Measurements from ENCODE around the gene ERGIC1. TPM values are rescaled to one million over a fixed set of nuclear protein-coding genes. Genes with fewer than 3 reads are reported as not detected.
A peak's percentile ranks its signal among the peaks of the same experiment; 100 is the strongest.
"Not testable (repeated sequence)": the region's sequence is repeated elsewhere in the genome, so short reads cannot be mapped to it uniquely, and the experiment has no call there.

ERGIC1 gene
- total RNA-seq, 4 donors from 2014 or later = 50.9 to 83.0 (median 65.5) TPM

GRCh38 chr5:172859966-172860365 is 25.9 kb downstream of the ERGIC1 start:
- no peak for DNase-seq
- Histone ChIP-seq H3K4me1 (peaks cover 52 to 84% (median 67%) of the 10 kb centered on the region in 3 donors), H3K36me3 (no peaks in the 10 kb centered on the region), H3K9me3 (no peaks in the 10 kb centered on the region), H3K4me3 (peak overlapping the region in 2 of 4 donors; percentile 16 to 44), H3K27me3 (no peaks in the 10 kb centered on the region), H3K27ac (peak overlapping the region; percentile 82 to 94 (median 92))
- intact Hi-C loops (cut with DNase I) = loop anchor here (10.0 kb wide), 1 partner anchor 85 kb away; the partner anchor contains the start of gene DUSP1
- 50 to 56% methylated on average over 3 to 4 of the region's 4 CpGs for WGBS, 2 donors
- TF ChIP-seq, protein P1, sequence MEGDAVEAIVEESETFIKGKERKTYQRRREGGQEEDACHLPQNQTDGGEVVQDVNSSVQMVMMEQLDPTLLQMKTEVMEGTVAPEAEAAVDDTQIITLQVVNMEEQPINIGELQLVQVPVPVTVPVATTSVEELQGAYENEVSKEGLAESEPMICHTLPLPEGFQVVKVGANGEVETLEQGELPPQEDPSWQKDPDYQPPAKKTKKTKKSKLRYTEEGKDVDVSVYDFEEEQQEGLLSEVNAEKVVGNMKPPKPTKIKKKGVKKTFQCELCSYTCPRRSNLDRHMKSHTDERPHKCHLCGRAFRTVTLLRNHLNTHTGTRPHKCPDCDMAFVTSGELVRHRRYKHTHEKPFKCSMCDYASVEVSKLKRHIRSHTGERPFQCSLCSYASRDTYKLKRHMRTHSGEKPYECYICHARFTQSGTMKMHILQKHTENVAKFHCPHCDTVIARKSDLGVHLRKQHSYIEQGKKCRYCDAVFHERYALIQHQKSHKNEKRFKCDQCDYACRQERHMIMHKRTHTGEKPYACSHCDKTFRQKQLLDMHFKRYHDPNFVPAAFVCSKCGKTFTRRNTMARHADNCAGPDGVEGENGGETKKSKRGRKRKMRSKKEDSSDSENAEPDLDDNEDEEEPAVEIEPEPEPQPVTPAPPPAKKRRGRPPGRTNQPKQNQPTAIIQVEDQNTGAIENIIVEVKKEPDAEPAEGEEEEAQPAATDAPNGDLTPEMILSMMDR (IDR thresholded peaks at IDR 0.05) = no peak
- no peak for TF ChIP-seq POLR2A (IDR thresholded peaks at IDR 0.05)

- TF ChIP-seq POLR2A (IDR thresholded peaks at IDR 0.05) = peak in 2 of 4 donors; percentile 6 to 16
- TF ChIP-seq, protein P1 (IDR thresholded peaks at IDR 0.05) = peak in 1 of 6 experiments; percentile 6
- H3K4me3 ChIP-seq = peak overlapping the region in 2 of 4 donors; percentile 16 to 48
- H3K36me3 ChIP-seq = no peaks in the 10 kb centered on the region
- 30 to 42% methylated on average over 10 to 13 of the region's 24 CpGs for WGBS, 2 donors
- peak overlapping the region; percentile 82 to 94 (median 92) for H3K27ac ChIP-seq
- H3K9me3 ChIP-seq = no peaks in the 10 kb centered on the region
- no peak for DNase-seq
- peaks cover 44 to 83% (median 59%) of the 10 kb centered on the region in 3 donors for H3K4me1 ChIP-seq
- no peaks in the 10 kb centered on the region for H3K27me3 ChIP-seq
- intact Hi-C loops (cut with DNase I) = loop anchor here (10.0 kb wide), 1 partner anchor 86 kb away; the partner anchor contains the start of gene DUSP1
Measured at GRCh38 chr5:172860520-172861443, 26.7 kb downstream of the ERGIC1 start.

DNA sequence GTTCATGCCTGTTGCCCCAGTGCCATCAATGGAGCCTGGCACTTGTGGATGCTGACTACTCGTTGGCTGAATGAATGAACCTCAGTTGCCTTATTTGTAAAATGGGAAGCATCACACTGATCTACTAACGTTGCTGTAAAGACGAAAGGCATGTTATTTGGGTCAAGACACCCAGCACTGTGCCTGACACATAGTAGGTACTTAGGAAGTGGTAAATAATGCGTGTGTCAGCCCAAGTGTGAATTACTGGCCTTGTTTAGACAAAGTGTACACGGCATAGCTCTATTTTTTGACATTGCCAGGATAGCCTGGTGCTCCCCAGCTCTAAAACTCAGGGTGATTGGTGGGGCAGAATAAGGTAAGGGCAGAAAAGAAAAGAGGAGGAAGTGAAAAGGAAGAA is 27.4 kb downstream of the ERGIC1 start:
- Histone ChIP-seq H3K9me3 (no peaks in the 10 kb centered on the region), H3K27me3 (no peaks in the 10 kb centered on the region), H3K36me3 (no peaks in the 10 kb centered on the region), H3K4me1 (peaks cover 43 to 83% (median 53%) of the 10 kb centered on the region in 3 donors), H3K4me3 (peak overlapping the region in 2 of 4 donors; percentile 16 to 48), H3K27ac (peak overlapping the region; percentile 82 to 94 (median 92))
- WGBS, 2 donors = 60 to 64% methylated on average over 5 of the region's 5 CpGs
- DNase-seq = no peak
- TF ChIP-seq, protein P1 (IDR thresholded peaks at IDR 0.05) = no peak
- TF ChIP-seq POLR2A (IDR thresholded peaks at IDR 0.05) = no peak
- intact Hi-C loops (cut with DNase I) = loop anchor here (10.0 kb wide), 1 partner anchor 87 kb away; the partner anchor contains the start of gene DUSP1

DNA sequence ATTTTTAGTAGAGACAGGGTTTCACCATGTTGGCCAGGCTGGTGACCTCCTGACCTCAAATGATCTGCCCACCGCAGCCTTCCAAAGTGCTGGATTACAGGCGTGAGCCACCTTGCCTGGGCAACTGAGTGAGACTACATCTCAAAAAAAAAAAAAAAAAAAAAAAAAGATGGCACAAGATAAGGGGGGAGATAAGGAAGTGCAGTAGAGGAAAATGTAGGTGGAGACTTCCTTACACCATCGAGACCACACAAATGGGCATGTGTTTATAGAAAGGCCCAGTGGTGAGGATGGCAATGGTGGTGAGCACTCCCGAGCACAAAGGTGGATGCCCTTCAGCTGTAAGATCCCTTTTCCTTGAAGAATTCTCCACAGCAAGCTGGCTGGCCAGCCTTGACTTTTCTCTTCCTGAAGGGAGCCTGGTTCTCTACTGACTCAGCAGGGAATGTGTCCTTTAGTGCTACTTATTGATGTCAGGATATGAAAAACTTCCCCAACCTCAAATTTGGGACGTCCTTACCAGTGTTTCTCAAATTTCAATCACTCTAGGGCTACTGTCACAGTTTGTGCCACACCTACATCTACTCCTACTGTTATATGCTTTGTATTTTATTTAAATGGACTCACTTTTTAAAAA is 28.2 kb downstream of the ERGIC1 start:
- Histone ChIP-seq H3K36me3 (no peaks in the 10 kb centered on the region), H3K4me1 (peaks cover 43 to 83% (median 56%) of the 10 kb centered on the region in 3 donors), H3K27me3 (no peaks in the 10 kb centered on the region), H3K9me3 (no peaks in the 10 kb centered on the region), H3K27ac (peak overlapping the region; percentile 39 to 92 (median 76)), H3K4me3 (no peak overlapping the region)
- no peak for TF ChIP-seq POLR2A (IDR thresholded peaks at IDR 0.05)
- TF ChIP-seq, protein P1 (IDR thresholded peaks at IDR 0.05) = no peak
- no peak for DNase-seq
- WGBS, 2 donors = 58 to 61% methylated on average over 4 of the region's 5 CpGs
- intact Hi-C loops (cut with DNase I) = loop anchor here (10.0 kb wide), 1 partner anchor 87 kb away; the partner anchor contains the start of gene DUSP1

DNA sequence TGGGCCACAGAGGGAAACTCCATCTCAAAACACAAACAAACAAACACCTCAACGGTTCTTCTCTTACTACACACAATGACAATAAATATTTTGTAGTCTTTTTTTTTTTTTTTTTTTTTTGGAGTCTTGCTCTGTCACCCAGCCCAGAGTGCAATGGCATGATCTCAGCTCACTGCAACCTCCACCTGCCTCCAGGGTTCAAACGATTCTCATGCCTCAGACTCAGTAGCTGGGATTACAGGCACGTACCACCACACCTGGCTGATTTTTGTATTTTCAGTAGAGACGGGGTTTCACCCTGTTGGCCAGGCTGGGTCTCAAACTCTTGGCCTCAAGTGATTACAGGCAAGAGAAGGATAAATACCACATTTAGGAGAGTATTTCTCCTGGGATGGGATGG is 30.1 kb downstream of the ERGIC1 start:
- intact Hi-C loops (cut with DNase I) = loop anchor here (10.0 kb wide), 1 partner anchor 89 kb away; the partner anchor contains the start of gene DUSP1

More for the DNA sequence above, 30.1 kb downstream of the ERGIC1 start:
- DNase-seq, H3K4me3 ChIP-seq, H3K9me3 ChIP-seq, H3K27ac ChIP-seq, H3K36me3 ChIP-seq, H3K27me3 ChIP-seq: not testable (repeated sequence)
- WGBS, 2 donors = 61 to 68% methylated on average over 4 of the region's 4 CpGs
- peaks cover 38 to 83% (median 57%) of the 10 kb centered on the region in 3 donors for H3K4me1 ChIP-seq

Data from esophagus squamous epithelium (tissue), 5 donors.